8988T (cell line): ENCODE results near the gene BRD1.

Experiments used
- DNase-seq: peaks from one replicate; pipeline ENCODE4 v3.0.0; 2011

Gene BRD1

GRCh38 chr22:49800408-49801238, 27.1 kb downstream of the BRD1 start:
- DNase-seq, result no peak

- no peak for DNase-seq
Observed at GRCh38 chr22:49799431-49800075, 28.1 kb downstream of the BRD1 start.

GRCh38 chr22:49798486-49799151, 29.1 kb downstream of the BRD1 start:
- no peak for DNase-seq

- DNase-seq, result no peak
Observed at GRCh38 chr22:49797706-49798105, 30.0 kb downstream of the BRD1 start.

- no peak for DNase-seq
Observed at GRCh38 chr22:49796596-49797270, 30.9 kb downstream of the BRD1 start.

- no peak for DNase-seq
Observed at GRCh38 chr22:49795521-49795920, 32.2 kb downstream of the BRD1 start.

GRCh38 chr22:49793871-49794270, 33.8 kb downstream of the BRD1 start:
- DNase-seq, result no peak

GRCh38 chr22:49793296-49793695, 34.4 kb downstream of the BRD1 start:
- DNase-seq, result no peak

- no peak for DNase-seq
Observed at GRCh38 chr22:49792107-49792506, 35.6 kb downstream of the BRD1 start.

- DNase-seq, result no peak
Observed at GRCh38 chr22:49791682-49792081, 36.0 kb downstream of the BRD1 start.

- no peak for DNase-seq
Observed at GRCh38 chr22:49790912-49791311, 36.8 kb downstream of the BRD1 start.

- DNase-seq, result no peak
Observed at GRCh38 chr22:49789289-49790141, 38.2 kb downstream of the BRD1 start.

- no peak for DNase-seq
Observed at GRCh38 chr22:49788504-49788903, 39.2 kb downstream of the BRD1 start.

GRCh38 chr22:49787861-49788260, 39.8 kb downstream of the BRD1 start:
- no peak for DNase-seq

- DNase-seq, result no peak
Observed at GRCh38 chr22:49786976-49787706, 40.5 kb downstream of the BRD1 start.

- no peak for DNase-seq
Observed at GRCh38 chr22:49785841-49786471, 41.7 kb downstream of the BRD1 start.

GRCh38 chr22:49785046-49785521, 42.6 kb downstream of the BRD1 start:
- no peak for DNase-seq

GRCh38 chr22:49784630-49784971, 43.1 kb downstream of the BRD1 start:
- DNase-seq, result no peak

GRCh38 chr22:49783926-49784629, 43.6 kb downstream of the BRD1 start:
- DNase-seq, result no peak

GRCh38 chr22:49783036-49783746, 44.5 kb downstream of the BRD1 start:
- DNase-seq, result no peak
